ENCODE measurements around the gene TRPV2.

The TRPV2 gene

GRCh38 chr17:16406742-16407674 is 8.4 kb upstream of the TRPV2 start:
- DNase-seq (ENCODE audit: low read depth in 2 of 3, low spot score in 2 of 3): no peak

GRCh38 chr17:16407911-16408588 is 7.3 kb upstream of the TRPV2 start:
- DNase-seq (ENCODE audit: low read depth in 2 of 3, low spot score in 2 of 3): no peak

- no peak for DNase-seq (ENCODE audit: low read depth in 2 of 3, low spot score in 2 of 3)
Observed at GRCh38 chr17:16417399-16417798, 2.0 kb downstream of the TRPV2 start.

GRCh38 chr17:16417896-16418684 is 2.7 kb downstream of the TRPV2 start:
- no peak for DNase-seq (ENCODE audit: low read depth in 2 of 3, low spot score in 2 of 3)

GRCh38 chr17:16418685-16419068 is 3.3 kb downstream of the TRPV2 start:
- DNase-seq (ENCODE audit: low read depth in 2 of 3, low spot score in 2 of 3): no peak

- DNase-seq (ENCODE audit: low read depth in 2 of 3, low spot score in 2 of 3): no peak
Observed at GRCh38 chr17:16419074-16419928, 3.9 kb downstream of the TRPV2 start.

- DNase-seq (ENCODE audit: low read depth in 2 of 3, low spot score in 2 of 3): no peak
Observed at GRCh38 chr17:16419929-16420271, 4.5 kb downstream of the TRPV2 start.

- no peak for DNase-seq (ENCODE audit: low read depth in 2 of 3, low spot score in 2 of 3)
Observed at GRCh38 chr17:16422416-16422815, 7.0 kb downstream of the TRPV2 start.

GRCh38 chr17:16423226-16423872 is 8.0 kb downstream of the TRPV2 start:
- no peak for DNase-seq (ENCODE audit: low read depth in 2 of 3, low spot score in 2 of 3)

GRCh38 chr17:16425202-16425601 is 9.8 kb downstream of the TRPV2 start:
- DNase-seq (ENCODE audit: low read depth in 2 of 3, low spot score in 2 of 3): no peak

- no peak for DNase-seq (ENCODE audit: low read depth in 2 of 3, low spot score in 2 of 3)
Observed at GRCh38 chr17:16425698-16426659, 10.6 kb downstream of the TRPV2 start.

GRCh38 chr17:16427020-16427419 is 11.6 kb downstream of the TRPV2 start:
- DNase-seq (ENCODE audit: low read depth in 2 of 3, low spot score in 2 of 3): no peak

- no peak for DNase-seq (ENCODE audit: low read depth in 2 of 3, low spot score in 2 of 3)
Observed at GRCh38 chr17:16428098-16428882, 12.9 kb downstream of the TRPV2 start.

- DNase-seq (ENCODE audit: low read depth in 2 of 3, low spot score in 2 of 3): no peak
Observed at GRCh38 chr17:16429083-16429482, 13.7 kb downstream of the TRPV2 start.

- DNase-seq (ENCODE audit: low read depth in 2 of 3, low spot score in 2 of 3): no peak
Observed at GRCh38 chr17:16430650-16431049, 15.3 kb downstream of the TRPV2 start.

- no peak for DNase-seq (ENCODE audit: low read depth in 2 of 3, low spot score in 2 of 3)
Observed at GRCh38 chr17:16432017-16432416, 16.6 kb downstream of the TRPV2 start.

GRCh38 chr17:16433514-16433913 is 18.1 kb downstream of the TRPV2 start:
- DNase-seq (ENCODE audit: low read depth in 2 of 3, low spot score in 2 of 3): no peak

GRCh38 chr17:16434662-16435061 is 19.3 kb downstream of the TRPV2 start:
- no peak for DNase-seq (ENCODE audit: low read depth in 2 of 3, low spot score in 2 of 3)
